ENCODE measurements around the gene SLC39A12.

SLC39A12 gene

GRCh38 chr10:18059826-18060559 lies 108.3 kb downstream of the SLC39A12 start:
- DNase-seq (ENCODE audit: low read depth), result no peak

GRCh38 chr10:18066947-18067346 lies 115.2 kb downstream of the SLC39A12 start:
- DNase-seq (ENCODE audit: low read depth), result no peak

GRCh38 chr10:18068401-18068800 lies 116.7 kb downstream of the SLC39A12 start:
- no peak for DNase-seq (ENCODE audit: low read depth)

- DNase-seq (ENCODE audit: low read depth), result no peak
Measured at GRCh38 chr10:18071591-18071990, 119.9 kb downstream of the SLC39A12 start.

GRCh38 chr10:18073314-18073713 lies 121.6 kb downstream of the SLC39A12 start:
- DNase-seq (ENCODE audit: low read depth), result no peak

- DNase-seq (ENCODE audit: low read depth), result no peak
Measured at GRCh38 chr10:18075881-18076280, 124.2 kb downstream of the SLC39A12 start.

GRCh38 chr10:18079665-18080295 lies 128.1 kb downstream of the SLC39A12 start:
- no peak for DNase-seq (ENCODE audit: low read depth)

GRCh38 chr10:18082381-18082780 lies 130.7 kb downstream of the SLC39A12 start:
- no peak for DNase-seq (ENCODE audit: low read depth)

GRCh38 chr10:18085855-18086254 lies 134.1 kb downstream of the SLC39A12 start:
- no peak for DNase-seq (ENCODE audit: low read depth)

- no peak for DNase-seq (ENCODE audit: low read depth)
Measured at GRCh38 chr10:18086746-18087145, 135.0 kb downstream of the SLC39A12 start.

GRCh38 chr10:18087355-18087754 lies 135.6 kb downstream of the SLC39A12 start:
- no peak for DNase-seq (ENCODE audit: low read depth)

All from stimulated activated CD8-positive, alpha-beta memory T cell treated with anti-CD3 and anti-CD28 coated beads, Interleukin-15, amount 100 ng/mL, for 24 hours (primary cell).